ENCODE measurements around the gene HDC.

DNA sequence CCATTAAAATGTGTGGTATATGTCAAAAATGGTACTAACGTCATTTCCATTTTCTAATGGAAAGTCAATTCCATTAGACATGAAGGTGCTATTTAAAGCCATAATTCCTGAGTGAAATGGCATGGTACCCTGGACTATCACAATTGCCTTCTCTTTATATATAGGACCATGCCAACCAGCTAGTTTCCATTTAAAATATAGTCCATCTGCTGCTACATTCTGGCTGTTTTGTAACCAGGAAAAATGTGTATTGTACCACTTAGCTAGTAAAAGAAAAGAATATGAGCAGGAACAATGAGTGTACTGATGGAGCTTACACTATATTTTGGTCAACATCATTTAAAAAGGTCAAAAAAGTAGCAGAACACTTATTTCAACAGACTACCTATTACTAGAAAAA is 30.4 kb upstream of the HDC start:
- TF ChIP-seq NFRKB (IDR thresholded peaks at IDR 0.05) (no peak), FOXA1 (IDR thresholded peaks at IDR 0.05) (no peak), FOXK2 (IDR thresholded peaks at IDR 0.05) (no peak), ZNF384 (IDR thresholded peaks at IDR 0.05) (no peak), LEF1 (IDR thresholded peaks at IDR 0.05; ENCODE audit: borderline replicate concordance) (no peak), SUZ12 (IDR thresholded peaks at IDR 0.05) (no peak), TARDBP (IDR thresholded peaks at IDR 0.05) (no peak), BHLHE40 (IDR thresholded peaks at IDR 0.05; ENCODE audit: borderline replicate concordance) (no peak), SP1 (IDR thresholded peaks at IDR 0.05) (no peak), ELF4 (IDR thresholded peaks at IDR 0.05) (no peak), FOXM1 (IDR thresholded peaks at IDR 0.05; ENCODE audit: borderline replicate concordance) (no peak)
